HepG2 (cell line): ENCODE results near the gene ACCSL. TPM values are rescaled to one million over a fixed set of nuclear protein-coding genes. Genes with fewer than 3 reads are reported as not detected.

ENCODE experiments used
- ATAC-seq: fragments of 200-7000 bp; cut with Tn5 transposase; 3 replicates; pipeline ENCODE4 v1.9.1; 2020; ENCODE audit warnings: mild to moderate bottlenecking, moderate library complexity
- BruUV-seq: library from RNA; stranded (reverse); fragments of 400-500 nt; replicated peaks from 2 replicates; lab custom pipeline; 2021; lab: Mats Ljungman, UMichigan
- CTCF ChIA-PET: fragments of 300-600 bp; formaldehyde crosslinking; extraction: SDS; loops from one replicate; lab custom pipeline; 2021; ENCODE audit warnings: low total read pairs, inconsistent platforms, low intra/inter-chr PET ratio; lab: Yijun Ruan, JAX
- POLR2A ChIA-PET: fragments of 350-600 bp; sonication (Branson Sonifier 250); formaldehyde crosslinking; loops from one replicate; lab custom pipeline; 2020; ENCODE audit warnings: antibody characterized with exemption, inconsistent platforms; lab: Yijun Ruan, JAX
- DNase-seq: peaks from one replicate; pipeline ENCODE4 v3.0.0-alpha.2; 2015; ENCODE audit warnings: low spot score
- FAIRE-seq: peaks from 3 replicates; lab custom pipeline; 2011; peaks lifted over from hg19 to GRCh38; lab: Jason Lieb, UNC
- H2AFZ ChIP-seq: one replicate; pipeline ENCODE4 v1.6.1; 2011; ENCODE audit warnings: low read length, inconsistent platforms
- H3K27ac ChIP-seq: fragments of 300-600 bp; 3 replicates; pipeline ENCODE4 v1.8.0; 2011; ENCODE audit warnings: mixed run types, mild to moderate bottlenecking, mixed read lengths, low read length, inconsistent platforms; ENCODE audit not compliant: insufficient read depth; ENCODE audit errors: extremely low read length
- H3K27me3 ChIP-seq, 2 experiments: fragments of 200-600 bp in 1 of 2; 2 replicates in 1 of 2; 3 replicates in 1 of 2; pipeline versions ENCODE4 v1.6.0 to v1.8.0; 2011; ENCODE audit warnings: low read length in 2 of 2, mild to moderate bottlenecking in 2 of 2, moderate library complexity in 2 of 2, inconsistent platforms in 1 of 2; ENCODE audit not compliant: insufficient read depth in 2 of 2, control insufficient read depth in 1 of 2
- H3K36me3 ChIP-seq, 2 experiments: fragments of 200-600 bp in 1 of 2; replicated peaks in 1 of 2; 2 replicates in 1 of 2; 3 replicates in 1 of 2; pipeline versions ENCODE4 v1.5.1 to v1.8.0; 2011; ENCODE audit warnings: low read length in 2 of 2, inconsistent platforms in 1 of 2; ENCODE audit not compliant: insufficient read depth in 2 of 2, control insufficient read depth in 1 of 2
- H3K4me1 ChIP-seq: 2 replicates; pipeline ENCODE4 v1.5.1; 2012; ENCODE audit warnings: low read length, inconsistent platforms; ENCODE audit not compliant: insufficient read depth
- H3K4me2 ChIP-seq: 2 replicates; pipeline ENCODE4 v1.6.0; 2011; ENCODE audit warnings: low read depth, low read length, inconsistent platforms
- H3K4me3 ChIP-seq, 3 experiments: fragments of 200-600 bp in 1 of 3; sonication (generic), shearing (Covaris generic) in 1 of 3; replicated peaks in 1 of 3; 2 replicates each; pipeline ENCODE4 v1.5.1; 2011 to 2016; ENCODE audit warnings: low read length in 3 of 3, inconsistent platforms in 2 of 3, low read depth in 2 of 3, mild to moderate bottlenecking in 2 of 3, control low read depth in 1 of 3, mixed read lengths in 1 of 3; ENCODE audit not compliant: insufficient read depth in 1 of 3
- H3K79me2 ChIP-seq: one replicate; pipeline ENCODE4 v1.6.1; 2011; ENCODE audit warnings: low read length, inconsistent platforms; ENCODE audit not compliant: insufficient read depth
- H3K9ac ChIP-seq: 2 replicates; pipeline ENCODE4 v1.6.0; 2011; ENCODE audit warnings: mild to moderate bottlenecking, low read depth, low read length, inconsistent platforms; ENCODE audit not compliant: insufficient read depth
- H3K9me3 ChIP-seq: 2 replicates; pipeline ENCODE4 v1.5.1; 2012; ENCODE audit warnings: mild to moderate bottlenecking, low read length
- H4K20me1 ChIP-seq: 2 replicates; pipeline ENCODE4 v1.6.0; 2011; ENCODE audit warnings: inconsistent platforms, mild to moderate bottlenecking, low read length, moderate library complexity; ENCODE audit not compliant: insufficient read depth
- MAFK ChIP-seq, 2 experiments: IDR thresholded peaks in 1 of 2; conservative IDR thresholded peaks in 1 of 2; 2 replicates each; pipeline ENCODE4 v1.6.1; 2011; ENCODE audit warnings: improper control_type of control experiment in 2 of 2, low read length in 2 of 2
- SCMH1 ChIP-seq: sonication (generic); formaldehyde crosslinking; IDR thresholded peaks from 2 replicates; pipeline ENCODE4 v1.9.0; 2021; ENCODE audit warnings: missing genetic modification reagents, mild to moderate bottlenecking, borderline replicate concordance
- ZNF326 ChIP-seq: sonication (generic); formaldehyde crosslinking; IDR thresholded peaks from 2 replicates; pipeline ENCODE4 v1.4.0; 2020; ENCODE audit warnings: missing genetic modification reagents, borderline replicate concordance
- ZNF768 ChIP-seq: sonication (generic); formaldehyde crosslinking; IDR thresholded peaks from 2 replicates; pipeline ENCODE4 v1.4.0; 2020; ENCODE audit warnings: missing genetic modification reagents
- WGBS: methylation state at CpG from one replicate; pipeline ENCODE4 v1.1.6; 2017; ENCODE audit warnings: low lambda C conversion rate; 5-methylcytosine and 5-hydroxymethylcytosine counted together
- in situ Hi-C: cut with HindIII; loops from 2 replicates; pipeline ENCODE4 v1.10.0; 2017; ENCODE audit warnings: low pct_unique_long_range_greater_than_20kb; ENCODE audit not compliant: extremely low pct_ligation_motif_present
- intact Hi-C: fragments of 100-400 bp; cut with micrococcal nuclease; formaldehyde crosslinking; loops from one replicate; pipeline ENCODE4 v1.10.0; 2022; ENCODE audit not compliant: unreplicated experiment
- polyA plus RNA-seq, 8 experiments: library from polyadenylated mRNA; depleted of rRNA in 3 of 8; stranded (reverse) in 7 of 8; unstranded in 1 of 8; fragments of >200 nt; fragmentation: Illumina TruSeq in 4 of 8; extraction: Trizol in 4 of 8; gene quantifications; 2 replicates each; pipeline versions ENCODE4 v1.2.1 to v1.2.3, GENCODE V29; 2011 to 2016; ENCODE audit warnings: low read depth in 4 of 8, missing spikeins in 1 of 8, mixed read lengths in 1 of 8; ENCODE audit not compliant: insufficient read depth in 1 of 8
- total RNA-seq, 5 experiments: library from RNA; depleted of rRNA; stranded (reverse); fragments of >200 nt; fragmentation: Illumina TruSeq; extraction: Trizol; gene quantifications; 2 replicates each; pipeline ENCODE4 v1.2.3, GENCODE V29; 2016; ENCODE audit warnings: low read depth in 1 of 5

The ACCSL gene
- total and polyA plus RNA-seq, 2 of the 13 experiments (the other 11 are each of a cell fraction or from before 2014, with no cell fraction given), result not detected

DNA sequence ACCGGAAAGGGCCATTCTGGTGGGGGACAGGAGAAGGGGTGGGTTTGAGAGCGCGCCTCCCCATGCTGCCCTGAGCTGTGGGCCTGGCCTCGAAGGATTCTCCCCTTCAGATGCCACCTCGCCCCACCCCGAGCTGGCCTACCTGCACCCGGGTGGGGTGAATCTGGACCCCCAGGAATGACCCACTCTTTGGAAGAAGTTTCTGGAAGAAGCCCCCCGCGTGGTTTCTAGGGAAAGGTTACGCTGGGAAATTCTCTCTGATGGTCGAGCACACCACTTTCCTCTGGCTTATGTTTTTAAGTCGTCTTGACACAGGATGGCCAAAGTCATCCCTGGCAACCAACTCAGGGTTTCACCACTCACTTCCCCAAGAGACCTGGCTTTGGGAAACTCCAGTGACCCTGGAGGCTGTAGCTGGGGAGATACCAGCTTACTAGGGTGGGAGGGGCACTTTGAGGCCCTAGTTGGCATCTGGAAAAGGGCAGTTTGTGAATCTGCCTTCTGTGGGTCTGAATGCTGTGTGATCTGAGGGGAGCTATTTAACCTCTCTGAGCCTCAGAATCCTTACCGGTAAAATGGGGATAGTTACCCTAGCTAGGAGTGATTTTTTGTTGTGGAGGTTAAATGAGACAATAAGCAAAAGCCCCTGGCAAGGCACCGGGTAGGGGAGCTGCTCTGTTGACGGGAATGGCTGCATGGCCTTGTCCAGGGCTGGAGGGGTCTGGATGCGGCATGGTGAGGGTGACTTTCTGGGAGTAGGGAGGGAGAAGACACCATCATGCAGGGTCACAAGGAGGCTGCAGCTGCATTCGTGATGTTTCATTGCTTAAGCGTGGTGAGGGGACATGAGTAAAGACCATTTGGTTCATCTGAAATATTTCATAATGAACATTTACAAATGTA is 45.3 kb upstream of the ACCSL start:
- no TSS peak for BruUV-seq
- FAIRE-seq (no peak), ATAC-seq (no peak), DNase-seq (no peak)
- Histone ChIP-seq H3K9ac (no peak overlapping the region), H2AFZ (no peak overlapping the region), H3K9me3 (no peaks in the 10 kb centered on the region), H3K4me1 (no peaks in the 10 kb centered on the region), H4K20me1 (no peaks in the 10 kb centered on the region), H3K4me2 (no peak overlapping the region), H3K27me3 (peaks cover 0 to 35% of the 10 kb centered on the region in 2 experiments; a peak in 4 of 5 replicates), H3K27ac (no peak overlapping the region), H3K4me3 (no peak overlapping the region), H3K79me2 (no peaks in the 10 kb centered on the region), H3K36me3 (no peaks in the 10 kb centered on the region)
- TF ChIP-seq ZNF768 (CRISPR knock-in tag), result peak; percentile 50; the same call in 1 of the 2 replicates
- no peak for TF ChIP-seq SCMH1 (CRISPR knock-in tag)
- ChIA-PET CTCF (no interaction called here), POLR2A (no interaction called here)
- in situ Hi-C loops, result no loop called here
- WGBS, result 40% methylated on average over 11 of the region's 18 CpGs
- intact Hi-C loops, result no loop called here

DNA sequence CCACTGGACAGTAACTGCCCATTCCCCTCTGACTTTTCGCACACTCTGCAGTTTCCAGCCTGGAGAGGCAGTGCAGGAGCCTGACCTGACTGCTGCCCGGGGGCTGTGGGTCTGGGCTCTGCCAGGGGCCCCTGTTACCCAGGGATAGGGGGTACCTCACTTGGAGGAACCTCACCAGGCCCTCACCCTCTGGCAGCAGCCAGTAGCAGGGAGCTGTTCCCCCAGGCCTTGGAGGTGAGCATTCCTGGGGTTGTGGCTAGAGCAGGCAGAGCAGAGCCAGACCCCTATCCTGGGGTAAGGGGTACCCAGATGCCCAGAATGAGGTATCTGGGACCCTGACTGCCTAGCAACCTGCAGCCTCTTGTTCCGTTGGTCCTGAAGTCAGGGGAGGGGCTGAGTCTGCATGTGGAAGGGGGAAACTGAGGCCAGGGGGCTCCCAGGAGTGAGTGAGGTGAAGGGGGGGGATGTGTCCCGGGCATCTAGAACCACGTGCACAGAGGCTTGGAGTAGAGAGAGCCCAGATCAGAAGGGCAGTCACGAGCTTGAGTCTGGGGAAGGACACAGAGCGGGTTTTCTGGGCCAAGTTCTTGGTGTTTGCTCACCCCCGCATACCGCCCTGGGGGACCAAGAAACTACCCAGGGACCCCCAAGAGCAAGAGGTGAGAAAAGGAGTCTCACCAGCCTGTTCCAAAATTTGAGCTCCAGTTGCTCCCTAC is 43.9 kb upstream of the ACCSL start:
- no peak overlapping the region for H3K9ac ChIP-seq
- 44% methylated on average over 5 of the region's 9 CpGs for WGBS
- no peak for ATAC-seq
- BruUV-seq, result no TSS peak
- no peak for FAIRE-seq
- no peak overlapping the region for H3K4me3 ChIP-seq
- DNase-seq, result no peak
- no peak overlapping the region for H2AFZ ChIP-seq
- in situ Hi-C loops, result no loop called here
- peaks cover 0 to 24% of the 10 kb centered on the region in 2 experiments; a peak in 3 of 5 replicates for H3K27me3 ChIP-seq
- no peaks in the 10 kb centered on the region for H3K9me3 ChIP-seq
- POLR2A ChIA-PET, result no interaction called here
- no peaks in the 10 kb centered on the region for H3K36me3 ChIP-seq
- H3K4me1 ChIP-seq, result no peaks in the 10 kb centered on the region
- H3K4me2 ChIP-seq, result no peak overlapping the region
- no peak for TF ChIP-seq ZNF326
- peak in 1 of 2 experiments; percentile 19; a peak in 1 of 4 replicates for TF ChIP-seq MAFK (conservative IDR thresholded peaks at IDR 0.05 in 1 of 2, IDR thresholded peaks at IDR 0.05 in 1 of 2; ENCODE audit: low read length in 2 of 2)
- no peaks in the 10 kb centered on the region for H3K79me2 ChIP-seq
- CTCF ChIA-PET, result no interaction called here
- H3K27ac ChIP-seq, result no peak overlapping the region
- intact Hi-C loops, result no loop called here
- no peaks in the 10 kb centered on the region for H4K20me1 ChIP-seq
